ENCODE results near the gene PTPN13. TPM values are rescaled to one million over a fixed set of nuclear protein-coding genes. Genes with fewer than 3 reads are reported as not detected.

PTPN13 gene
- total RNA-seq, 3 donors from 2014 or later = 36.3 to 49.6 (median 41.3) TPM

GRCh38 chr4:86815653-86816052 is 221.5 kb downstream of the PTPN13 start:
- Histone ChIP-seq H3K4me3 (no peak overlapping the region), H3K4me1 (no peaks in the 10 kb centered on the region), H3K27me3 (no peaks in the 10 kb centered on the region), H3K36me3 (no peaks in the 10 kb centered on the region), H3K9me3 (peaks cover 5 to 13% of the 10 kb centered on the region in 2 donors), H3K27ac (peak overlapping the region; percentile 73 to 92)
- no peak for TF ChIP-seq POLR2AphosphoS5 (IDR thresholded peaks at IDR 0.05)
- no peak for TF ChIP-seq POLR2A (IDR thresholded peaks at IDR 0.05)
- no peak for TF ChIP-seq CTCF (IDR thresholded peaks at IDR 0.05)
- no peak for DNase-seq (ENCODE audit: low spot score in 2 of 2)
- intact Hi-C loops (cut with DNase I; ENCODE audit: low total_unique reads) = no loop called here

- no peak overlapping the region for H3K4me3 ChIP-seq
- TF ChIP-seq POLR2A (IDR thresholded peaks at IDR 0.05) (no peak), CTCF (IDR thresholded peaks at IDR 0.05) (no peak), POLR2AphosphoS5 (IDR thresholded peaks at IDR 0.05) (peak; percentile 28 to 52 (median 49))
- intact Hi-C loops (cut with DNase I; ENCODE audit: low total_unique reads) = no loop called here
- H3K36me3 ChIP-seq = no peaks in the 10 kb centered on the region
- DNase-seq (ENCODE audit: low spot score in 2 of 2) = peak in 1 of 2 donors; percentile 24
- no peaks in the 10 kb centered on the region for H3K27me3 ChIP-seq
- H3K4me1 ChIP-seq = no peaks in the 10 kb centered on the region
- peak overlapping the region; percentile 73 to 92 for H3K27ac ChIP-seq
- H3K9me3 ChIP-seq = peaks cover 5 to 13% of the 10 kb centered on the region in 2 donors
Measured at GRCh38 chr4:86816501-86817273, 222.6 kb downstream of the PTPN13 start.

GRCh38 chr4:86818211-86818610 is 224.1 kb downstream of the PTPN13 start:
- no peaks in the 10 kb centered on the region for H3K27me3 ChIP-seq
- no peak for DNase-seq (ENCODE audit: low spot score in 2 of 2)
- TF ChIP-seq CTCF (IDR thresholded peaks at IDR 0.05) (no peak), POLR2AphosphoS5 (IDR thresholded peaks at IDR 0.05) (no peak), POLR2A (IDR thresholded peaks at IDR 0.05) (no peak)
- H3K36me3 ChIP-seq = no peaks in the 10 kb centered on the region
- H3K27ac ChIP-seq = no peak overlapping the region
- H3K9me3 ChIP-seq = peaks cover 5 to 13% of the 10 kb centered on the region in 2 donors
- no peak overlapping the region for H3K4me3 ChIP-seq
- intact Hi-C loops (cut with DNase I; ENCODE audit: low total_unique reads) = no loop called here
- no peaks in the 10 kb centered on the region for H3K4me1 ChIP-seq

- TF ChIP-seq POLR2A (IDR thresholded peaks at IDR 0.05) = no peak
- TF ChIP-seq POLR2AphosphoS5 (IDR thresholded peaks at IDR 0.05) = no peak
- TF ChIP-seq CTCF (IDR thresholded peaks at IDR 0.05) = no peak
- Histone ChIP-seq H3K36me3 (no peaks in the 10 kb centered on the region), H3K9me3 (peaks cover 5 to 13% of the 10 kb centered on the region in 2 donors)
Measured at GRCh38 chr4:86818841-86819240, 224.7 kb downstream of the PTPN13 start.

GRCh38 chr4:86819561-86819960 is 225.4 kb downstream of the PTPN13 start:
- Histone ChIP-seq H3K36me3 (no peaks in the 10 kb centered on the region), H3K4me3 (no peak overlapping the region), H3K27ac (no peak overlapping the region), H3K9me3 (peaks cover 5 to 13% of the 10 kb centered on the region in 2 donors), H3K4me1 (no peaks in the 10 kb centered on the region), H3K27me3 (no peaks in the 10 kb centered on the region)
- no peak for TF ChIP-seq CTCF (IDR thresholded peaks at IDR 0.05)
- TF ChIP-seq POLR2AphosphoS5 (IDR thresholded peaks at IDR 0.05) = no peak
- no peak for TF ChIP-seq POLR2A (IDR thresholded peaks at IDR 0.05)
- intact Hi-C loops (cut with DNase I; ENCODE audit: low total_unique reads) = no loop called here
- DNase-seq (ENCODE audit: low spot score in 2 of 2) = no peak

More at GRCh38 chr4:86818841-86819240, 224.7 kb downstream of the PTPN13 start:
- DNase-seq (ENCODE audit: low spot score in 2 of 2) = no peak
- Histone ChIP-seq H3K27me3 (no peaks in the 10 kb centered on the region), H3K4me3 (no peak overlapping the region), H3K27ac (no peak overlapping the region), H3K4me1 (no peaks in the 10 kb centered on the region)
- intact Hi-C loops (cut with DNase I; ENCODE audit: low total_unique reads) = no loop called here

Data from breast epithelium (tissue), 4 donors.